NCI-H1092 (cell line): ENCODE data around the gene AFAP1L2.

ENCODE experiments used
- DNase-seq: peaks from one replicate; lab custom pipeline; 2025; lab: John Stamatoyannopoulos, UW

AFAP1L2 gene

DNA sequence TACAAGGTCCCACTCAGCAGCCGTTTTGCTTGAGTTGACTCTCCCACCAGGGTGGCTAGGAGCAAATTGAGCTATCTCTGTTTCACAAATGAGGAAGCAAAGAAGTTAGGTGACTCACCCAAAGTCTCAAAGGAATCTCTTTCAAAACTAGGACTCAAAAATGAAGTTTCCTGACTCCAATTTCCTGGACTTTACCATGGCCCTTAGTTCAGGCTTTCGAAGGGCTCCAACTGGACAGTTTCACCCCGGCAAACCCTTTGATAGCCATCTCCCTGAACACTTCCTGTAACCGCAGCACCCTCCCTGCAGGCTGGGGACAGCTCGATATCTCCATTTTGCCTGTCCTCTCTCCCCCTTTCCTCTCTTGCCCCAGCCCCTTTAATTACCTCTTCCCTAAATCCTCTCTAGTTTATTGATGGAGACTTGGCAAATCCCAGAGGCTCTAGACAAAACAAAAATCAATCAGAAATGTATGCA is 4.7 kb upstream of the AFAP1L2 start:
- DNase-seq, result no peak

DNA sequence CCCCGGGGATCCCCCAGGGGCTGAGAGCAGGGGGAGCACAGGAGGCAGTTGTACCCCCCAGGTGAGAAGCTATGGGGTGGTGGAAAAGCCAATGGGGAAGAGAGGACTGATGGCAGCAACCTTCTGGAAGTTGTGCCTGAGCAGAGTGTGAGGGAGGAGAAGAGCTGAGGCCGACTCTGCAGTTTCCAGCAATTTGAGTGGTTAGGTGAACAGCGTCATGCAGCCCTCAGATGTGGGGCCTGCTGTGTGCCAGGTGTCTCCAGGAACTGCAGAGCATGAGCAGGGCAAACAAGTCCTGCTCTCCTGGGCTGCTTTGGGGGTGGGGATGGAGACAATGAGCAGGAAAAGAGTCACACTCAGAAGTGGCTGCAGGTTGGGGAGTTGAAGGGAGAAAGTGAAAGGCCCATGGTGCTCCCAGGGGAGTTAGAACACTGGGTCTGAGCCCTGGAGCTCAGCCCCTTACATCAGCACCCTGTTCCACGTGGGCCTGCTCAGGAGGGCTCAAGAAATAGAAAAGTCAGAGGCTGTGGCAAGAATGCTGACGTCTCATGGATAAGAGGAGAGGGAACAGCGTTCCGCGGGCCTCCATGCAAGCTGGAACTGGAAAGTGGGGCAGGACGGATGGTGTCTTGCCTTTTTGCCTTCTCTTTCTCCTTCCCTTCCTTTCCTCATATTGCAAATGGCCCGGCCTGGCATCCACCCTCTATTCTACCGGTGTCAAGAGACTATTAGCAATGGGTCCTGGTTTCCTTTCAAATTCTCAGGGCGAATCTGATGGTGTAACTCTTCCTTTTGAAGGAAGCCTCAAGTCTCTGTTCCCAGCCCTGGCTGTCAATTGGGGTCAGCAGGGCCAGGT is 4.0 kb upstream of the AFAP1L2 start:
- no peak for DNase-seq

DNA sequence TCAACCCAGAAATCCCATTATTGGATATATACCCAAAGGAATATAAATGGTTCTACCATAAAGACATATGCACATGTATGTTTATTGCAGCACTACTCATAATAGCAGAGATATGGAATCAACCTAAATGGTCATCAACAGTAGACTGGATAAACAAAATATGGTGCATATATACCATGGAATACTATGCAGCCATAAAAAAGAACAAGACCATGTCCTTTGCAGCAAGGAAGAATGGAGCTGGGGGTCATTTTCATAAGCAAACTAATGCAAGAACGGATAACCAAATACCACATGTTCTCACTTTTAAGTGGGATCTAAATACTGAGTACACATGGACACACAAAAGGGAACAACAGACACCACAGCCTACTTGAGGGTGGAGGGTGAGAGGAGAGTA is 2.2 kb upstream of the AFAP1L2 start:
- no peak for DNase-seq

DNA sequence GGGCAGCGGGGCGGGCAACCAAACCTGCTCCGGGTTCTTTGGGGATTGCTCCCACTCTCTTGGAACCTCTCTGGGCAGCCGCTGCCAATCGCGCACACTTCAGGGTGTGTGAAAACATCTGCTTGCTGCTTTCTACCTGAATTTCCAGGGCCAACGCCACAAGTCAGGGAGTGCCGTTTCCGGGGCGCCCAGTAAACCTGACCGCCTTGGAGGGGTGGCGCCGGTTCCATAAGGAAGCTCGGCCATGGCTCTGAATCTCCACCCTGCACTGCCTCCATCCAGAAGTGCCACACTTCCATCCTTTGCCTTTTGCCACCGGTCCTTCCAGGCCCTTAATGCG is 679 bp upstream of the AFAP1L2 start:
- DNase-seq, result no peak

DNA sequence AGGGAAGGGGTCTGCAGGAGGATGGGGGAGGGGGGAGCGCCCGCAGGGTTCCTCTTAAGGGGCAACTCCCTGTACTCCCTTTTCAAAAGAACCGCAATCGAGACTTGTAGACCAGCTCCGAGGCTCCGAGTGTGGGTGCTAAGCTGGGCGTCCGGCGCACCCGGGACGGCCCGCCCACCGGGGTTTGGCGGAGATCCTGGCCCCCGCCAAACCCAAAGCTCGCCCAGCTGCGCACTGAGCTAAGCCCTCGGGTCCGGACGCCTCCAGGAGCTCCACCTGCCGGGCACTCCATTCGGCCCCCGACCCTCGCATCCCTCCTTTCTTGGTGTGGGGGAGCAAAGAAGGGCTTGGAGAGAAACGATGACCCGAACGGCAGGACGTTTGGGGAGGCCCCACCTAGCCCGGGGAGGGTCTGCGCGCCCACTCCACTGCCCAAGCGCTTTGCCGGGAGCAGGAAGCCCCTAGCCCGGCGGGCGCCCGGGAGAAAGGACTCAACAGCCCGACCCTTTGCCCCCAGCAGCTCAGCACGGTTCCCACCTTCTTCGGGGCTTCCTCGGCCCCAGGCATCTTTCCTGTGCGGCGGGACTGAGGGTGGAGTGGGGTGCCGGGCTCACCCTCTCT is 651 bp downstream of the AFAP1L2 start:
- no peak for DNase-seq

DNA sequence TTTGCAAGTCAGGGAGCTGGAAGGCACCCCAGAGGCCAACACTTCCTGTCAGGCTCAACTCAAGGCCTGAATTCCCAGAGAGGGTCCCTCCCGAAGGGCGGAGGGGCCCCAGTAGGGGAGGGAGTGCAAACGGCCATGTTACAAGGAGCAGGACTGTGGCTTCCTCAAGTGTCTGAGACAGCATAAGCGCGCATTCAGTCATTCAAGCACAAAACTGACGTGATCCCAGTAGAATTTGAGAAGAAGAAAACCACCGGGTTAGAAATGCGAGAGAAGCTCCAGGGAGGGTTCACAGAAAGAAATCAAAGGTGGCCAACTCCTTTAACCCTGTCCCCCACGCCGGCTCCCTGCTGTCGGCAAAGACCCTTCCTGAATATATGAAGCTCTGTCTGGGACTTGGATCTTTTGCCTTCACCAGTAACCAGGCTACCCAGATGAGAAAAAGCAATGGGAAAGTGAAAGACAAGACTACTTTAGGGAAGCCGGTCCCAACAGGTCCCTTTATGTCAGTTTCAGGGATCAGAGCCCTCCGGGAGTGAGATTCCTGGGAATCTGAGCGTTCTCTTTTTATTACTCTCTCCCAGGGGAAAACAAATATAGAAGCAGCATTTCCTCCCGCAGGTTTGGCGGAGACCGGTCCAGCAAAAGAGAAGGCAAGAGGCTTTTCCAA is 1.3 kb downstream of the AFAP1L2 start:
- DNase-seq, result no peak

DNA sequence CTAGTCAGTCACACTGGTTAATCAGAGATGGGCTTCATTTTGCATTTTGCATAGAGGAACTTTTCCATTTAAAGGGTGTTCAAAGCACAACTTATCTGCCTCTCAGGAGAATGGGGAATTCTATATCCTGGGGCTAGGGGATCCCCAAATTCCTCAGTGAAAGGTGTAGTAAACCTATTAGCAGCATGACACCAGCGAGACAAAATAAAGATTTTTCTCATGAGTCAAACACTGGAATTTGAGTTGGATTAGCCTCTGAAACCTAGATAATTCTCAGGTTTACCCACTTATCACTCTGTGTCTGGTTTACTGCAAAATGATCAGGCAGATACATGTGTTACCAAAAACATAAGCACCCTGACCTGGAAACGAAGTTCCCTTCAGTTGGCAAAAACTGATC is 2.1 kb downstream of the AFAP1L2 start:
- no peak for DNase-seq

DNA sequence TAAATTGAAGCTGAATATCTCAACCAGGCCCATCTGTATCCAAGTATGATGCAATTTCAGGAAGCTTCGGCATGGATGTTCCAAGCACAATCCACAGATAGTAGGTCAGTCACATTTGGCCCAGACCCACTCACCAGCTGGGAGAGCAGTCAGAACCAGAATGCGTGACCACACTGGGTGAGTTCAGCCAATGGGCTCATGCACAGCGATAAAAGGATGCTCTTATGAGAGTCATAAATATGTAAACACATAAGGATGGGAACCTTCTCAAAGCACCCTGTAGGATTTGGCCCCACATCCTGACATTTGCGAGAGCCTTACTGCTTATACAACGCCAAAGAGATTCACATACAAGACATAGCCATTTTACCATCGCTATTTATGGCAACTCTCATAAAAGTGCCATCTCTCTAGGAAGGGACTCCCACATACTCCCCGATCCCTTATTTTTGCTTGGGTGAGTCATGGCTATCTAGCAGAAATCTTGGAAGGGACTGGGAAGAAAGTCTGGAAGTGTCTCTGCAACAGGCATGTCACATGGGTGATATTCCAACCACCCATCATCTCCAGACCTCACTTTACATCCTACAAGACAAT is 3.0 kb downstream of the AFAP1L2 start:
- no peak for DNase-seq

DNA sequence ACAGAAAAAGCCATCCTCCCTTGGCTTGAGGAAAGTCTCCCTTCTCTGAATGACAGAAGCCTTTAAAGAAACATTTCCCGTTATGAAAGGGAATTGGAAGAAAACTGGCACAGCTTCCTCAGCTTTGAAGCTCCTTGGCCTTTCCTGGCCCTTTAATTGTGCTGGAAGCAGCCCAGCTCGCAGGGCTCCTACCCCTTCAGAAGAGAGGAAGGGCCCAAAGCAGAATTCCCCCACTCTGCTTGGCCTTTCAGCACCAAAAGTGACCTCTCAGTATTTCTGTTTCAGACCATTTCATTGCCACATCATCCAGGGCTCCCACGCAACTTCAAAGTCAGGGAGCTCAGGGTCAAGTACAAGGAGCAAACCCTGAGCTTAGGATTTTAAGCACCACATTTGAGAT is 4.2 kb downstream of the AFAP1L2 start:
- no peak for DNase-seq

DNA sequence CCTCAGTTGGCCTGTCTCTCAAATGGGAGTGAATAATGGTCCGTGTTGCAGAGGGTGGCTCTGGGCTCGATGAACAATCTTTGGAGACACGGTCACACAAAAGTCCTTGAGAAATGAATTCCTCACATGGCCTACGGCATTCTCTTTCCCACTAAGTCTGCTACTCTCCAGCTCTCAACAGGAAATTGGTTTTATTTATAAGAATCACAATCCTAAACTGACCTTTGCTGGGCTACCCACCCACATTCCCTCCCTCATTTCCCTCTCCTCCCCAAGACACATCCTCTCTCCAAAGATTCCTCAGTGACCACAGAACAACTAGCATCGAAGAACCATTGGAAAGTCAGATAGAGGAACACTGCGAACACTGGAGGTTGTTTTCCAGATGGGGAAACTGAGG is 4.7 kb downstream of the AFAP1L2 start:
- no peak for DNase-seq

DNA sequence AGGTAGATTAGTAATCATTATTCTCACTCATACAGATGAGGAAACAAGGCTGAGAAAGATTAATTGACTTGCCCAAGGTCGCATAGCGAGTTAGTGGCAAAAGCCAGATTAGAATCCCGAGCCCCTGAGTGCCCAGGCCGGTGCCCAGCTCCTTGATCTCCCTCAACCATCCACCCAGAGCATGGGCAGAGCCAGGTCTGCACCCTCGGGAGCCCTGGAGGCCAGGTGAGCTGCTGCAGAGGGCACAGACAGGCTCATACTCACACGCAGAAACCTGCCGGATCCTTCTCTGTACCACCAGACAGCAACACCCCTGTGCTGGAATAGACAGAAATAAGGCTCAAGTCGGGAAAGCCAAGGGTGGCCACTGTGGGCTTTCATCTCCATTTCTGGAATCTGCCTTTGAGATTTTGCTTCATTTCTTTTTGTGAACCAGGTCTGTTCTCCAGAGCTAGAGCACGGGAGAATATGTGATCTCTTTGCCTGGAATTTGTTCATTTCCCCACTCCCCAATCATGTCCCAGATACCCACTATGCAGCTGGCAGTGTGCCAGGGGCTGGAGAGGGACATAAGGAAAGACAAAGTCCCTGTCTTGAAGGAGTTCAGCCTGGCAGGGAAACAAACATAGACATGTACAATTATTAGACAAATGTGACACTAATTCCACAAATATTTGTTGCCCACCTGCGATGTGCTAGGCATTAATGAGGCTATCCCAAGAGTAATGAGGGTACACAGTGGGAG is 5.5 kb downstream of the AFAP1L2 start:
- DNase-seq, result no peak

DNA sequence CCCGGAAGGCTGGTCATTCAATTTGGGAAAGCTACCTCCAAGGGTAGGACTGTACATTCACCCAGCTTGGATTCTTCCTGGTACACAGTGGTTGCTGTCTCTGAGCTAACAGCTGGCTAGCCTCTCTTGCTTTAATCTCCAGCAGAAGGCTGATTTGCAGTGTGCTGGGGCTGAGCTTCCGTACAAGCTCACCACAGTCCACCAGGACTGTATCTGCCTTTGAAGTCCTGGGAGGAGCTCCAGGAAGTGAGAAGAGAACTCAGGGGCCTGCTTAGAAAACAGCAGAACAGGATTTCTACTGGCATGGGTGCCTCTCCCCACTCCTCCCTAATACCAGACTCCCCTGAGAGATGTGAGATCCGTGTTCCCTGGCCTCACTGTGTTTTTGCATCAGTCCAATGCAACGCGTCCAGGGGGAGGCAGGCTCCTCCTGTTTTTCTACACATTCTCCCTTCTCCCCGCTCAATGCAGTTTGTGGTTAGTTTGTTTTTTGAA is 6.6 kb downstream of the AFAP1L2 start:
- DNase-seq, result no peak

DNA sequence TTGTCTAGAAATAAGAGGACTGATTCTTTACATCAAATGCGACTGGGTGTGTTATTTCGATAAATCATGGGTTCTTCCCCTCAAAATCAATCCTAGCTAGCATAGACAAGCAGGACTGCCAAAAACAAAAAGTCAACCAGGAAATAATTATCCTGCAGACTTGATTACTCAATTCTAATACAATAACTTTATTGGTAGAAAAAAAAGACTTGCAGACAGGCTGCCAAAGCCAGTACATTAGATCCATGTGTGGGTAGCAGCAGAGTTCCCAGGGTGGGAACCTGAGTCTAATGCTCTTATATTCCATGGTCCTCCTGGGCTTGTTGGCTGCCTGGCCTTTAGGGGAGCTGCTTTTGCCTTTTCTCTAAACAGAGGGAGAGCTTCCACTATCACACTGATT is 7.8 kb downstream of the AFAP1L2 start:
- no peak for DNase-seq

DNA sequence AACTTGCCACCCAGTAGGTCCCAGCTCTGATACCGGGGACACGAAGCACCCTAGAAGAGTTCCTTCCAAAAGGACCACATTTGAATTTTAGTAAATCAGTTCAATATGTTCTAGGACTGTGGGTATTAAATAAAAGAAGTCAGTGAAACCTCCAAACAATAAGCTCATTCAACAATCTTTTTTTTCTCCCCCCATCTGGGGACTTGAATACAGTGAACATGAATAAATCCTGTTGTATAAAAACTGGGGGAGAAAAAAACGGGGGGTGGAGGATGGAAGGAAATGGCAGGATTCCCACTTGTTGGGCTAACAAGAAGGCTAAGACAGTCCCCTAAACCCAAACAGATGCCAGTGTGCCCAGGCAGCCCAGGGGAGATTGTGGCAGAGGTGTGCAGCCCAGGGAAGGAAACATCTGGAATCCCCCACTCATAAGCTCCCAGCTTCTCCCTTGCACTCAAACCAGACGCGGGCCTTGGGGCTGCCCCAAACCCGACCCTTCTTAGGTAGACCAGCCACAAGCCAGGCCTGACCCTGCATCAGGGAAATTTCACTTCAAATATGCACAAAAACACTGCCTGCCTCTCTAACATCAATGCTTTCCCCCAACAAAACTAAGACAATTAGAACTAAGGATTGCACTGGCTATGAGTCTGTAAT is 8.8 kb downstream of the AFAP1L2 start:
- DNase-seq, result no peak

DNA sequence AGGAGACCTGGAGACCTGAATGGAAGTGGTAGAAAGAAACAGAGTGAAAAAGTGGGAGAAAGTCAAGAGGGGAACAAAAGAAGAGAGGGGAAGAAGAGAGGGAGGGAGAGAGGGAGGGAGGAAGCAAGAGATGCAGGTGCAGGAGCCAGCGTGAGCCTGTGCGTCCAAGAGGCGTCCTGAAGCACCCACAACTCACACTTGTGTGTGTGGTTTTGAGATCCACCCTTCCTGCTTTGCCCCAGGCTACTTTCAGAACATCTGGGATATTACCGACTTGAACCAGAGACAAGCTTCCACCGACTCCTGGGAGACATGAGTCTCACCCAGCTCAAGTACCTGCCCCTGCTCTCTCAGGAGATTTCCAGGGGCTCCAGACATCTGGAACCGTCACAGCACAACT is 9.8 kb downstream of the AFAP1L2 start:
- DNase-seq, result no peak

DNA sequence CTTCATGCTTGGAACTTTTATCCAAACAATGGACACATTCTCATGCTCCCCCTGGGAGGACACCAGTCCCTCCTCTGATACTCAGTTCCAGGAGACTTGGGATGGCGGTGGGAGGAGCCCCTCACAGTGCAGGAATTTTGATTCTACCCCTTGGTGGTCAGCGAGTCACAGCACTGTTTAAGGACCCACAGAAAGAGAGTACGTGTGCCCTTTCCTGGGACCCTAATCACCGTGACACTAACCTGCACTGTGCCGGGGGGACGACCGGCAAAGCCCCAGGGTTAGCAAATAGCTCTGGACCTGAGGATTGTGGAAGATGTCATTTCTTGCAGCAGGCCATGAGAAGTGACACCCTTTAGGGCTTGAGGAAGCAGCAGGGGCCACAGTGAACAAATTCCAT is 10.4 kb downstream of the AFAP1L2 start:
- DNase-seq, result no peak

DNA sequence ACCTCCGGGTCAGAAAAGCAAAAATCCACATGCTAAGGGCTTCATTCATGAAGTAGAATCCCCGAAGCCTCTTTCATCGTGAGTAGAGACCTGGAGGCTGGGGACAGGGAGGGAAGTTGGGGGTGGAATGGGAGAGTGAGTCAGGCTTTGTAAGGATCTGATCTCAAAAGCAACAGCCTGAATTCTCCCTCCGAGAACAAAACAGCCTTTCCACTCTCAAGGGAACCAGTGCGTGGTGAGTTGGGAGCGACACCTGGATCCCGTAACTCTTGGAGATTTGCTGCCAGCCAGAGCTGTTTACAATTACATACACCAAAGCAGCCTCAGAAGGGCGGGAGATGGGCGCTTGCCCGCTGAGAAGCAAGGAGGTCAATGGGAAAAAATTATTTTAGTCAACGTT is 10.8 kb downstream of the AFAP1L2 start:
- no peak for DNase-seq

DNA sequence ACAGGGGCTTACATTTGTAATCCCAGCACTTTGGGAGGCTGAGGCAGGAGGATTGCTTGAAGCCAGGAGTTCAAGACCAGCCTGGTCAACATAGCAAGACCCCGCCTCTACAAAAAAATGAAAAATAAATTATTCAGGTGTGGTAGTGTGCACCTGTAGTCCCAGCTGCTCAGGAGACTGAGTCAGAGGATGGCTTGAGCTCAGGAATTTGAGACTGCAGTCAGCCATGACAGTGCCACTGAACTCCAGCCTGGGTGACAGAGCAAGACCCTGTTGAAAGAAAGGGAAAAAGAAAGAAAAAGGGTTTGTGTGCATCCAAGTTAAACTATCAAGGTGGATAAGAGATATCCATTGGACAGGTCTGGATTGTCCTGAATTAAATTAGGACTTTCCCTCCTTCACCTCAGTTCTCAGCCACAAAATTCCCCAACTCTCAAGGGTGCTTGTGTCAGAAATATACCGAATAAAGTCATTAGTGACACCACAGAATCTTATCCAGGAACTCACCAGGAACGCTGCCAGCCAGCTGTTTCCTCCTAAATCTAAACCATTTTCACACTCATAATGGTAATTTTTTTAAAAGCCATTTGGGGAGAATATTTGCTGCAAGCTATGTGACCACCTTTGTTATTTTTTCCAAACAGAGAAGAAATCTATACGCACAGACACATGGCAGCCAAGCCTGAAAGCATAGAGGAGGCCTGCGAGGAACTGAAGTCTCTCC is 12.0 kb downstream of the AFAP1L2 start:
- DNase-seq, result no peak

DNA sequence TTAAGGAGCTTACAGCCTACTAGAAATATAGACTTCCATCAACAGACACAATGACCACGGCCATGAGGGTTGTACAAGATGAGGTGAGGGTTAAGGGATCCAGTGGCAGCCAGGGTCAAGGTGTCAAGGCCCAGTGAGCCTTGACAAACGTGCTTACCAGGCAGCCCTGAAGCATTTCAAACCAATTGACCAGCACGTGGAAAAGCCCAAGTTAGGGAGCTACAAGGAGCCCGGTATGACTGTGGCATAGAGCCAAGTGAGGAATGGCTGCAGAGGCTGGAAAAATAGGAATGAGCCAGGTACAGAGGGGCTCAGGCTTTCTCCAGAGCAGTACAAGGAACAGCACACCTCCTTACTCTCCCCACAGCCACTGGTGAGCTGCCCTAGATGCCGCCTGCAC is 12.7 kb downstream of the AFAP1L2 start:
- DNase-seq, result no peak

DNA sequence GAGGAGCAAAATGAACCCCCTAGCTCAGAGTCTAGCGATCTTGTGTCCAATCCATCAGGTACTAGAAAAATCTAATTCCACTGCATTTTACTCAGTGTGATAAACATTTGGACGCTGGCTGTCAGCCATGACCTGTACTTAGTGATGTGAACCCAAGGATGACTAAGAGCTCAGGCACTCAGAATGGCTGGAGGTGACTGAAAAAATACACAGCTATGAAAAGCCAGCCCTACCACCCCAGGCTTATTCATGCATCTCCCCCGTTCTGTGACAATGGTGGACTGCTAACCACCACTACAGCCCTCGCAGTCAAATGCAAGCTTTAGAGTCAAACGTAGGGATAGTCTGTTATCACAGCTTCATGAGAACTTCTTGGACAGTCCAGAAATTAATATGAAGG is 14.9 kb downstream of the AFAP1L2 start:
- DNase-seq, result no peak

DNA sequence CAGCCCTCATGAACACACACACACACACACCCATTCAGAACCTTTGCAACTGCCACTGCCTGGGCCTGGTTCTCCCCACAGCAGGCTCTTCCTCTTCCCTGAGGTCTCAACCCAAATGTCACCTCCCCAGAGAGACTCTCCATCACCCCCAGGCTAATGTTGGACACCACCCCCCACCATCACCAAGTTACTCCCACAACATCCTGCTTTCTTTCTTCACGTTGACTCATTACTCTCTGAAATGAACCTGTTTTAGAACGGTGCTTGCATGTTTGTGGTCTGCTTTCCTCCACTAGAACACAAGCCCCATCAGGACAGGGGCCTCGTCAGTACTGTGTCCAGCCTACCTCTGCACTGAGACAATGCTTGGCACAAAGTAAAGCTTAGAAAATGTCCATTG is 16.0 kb downstream of the AFAP1L2 start:
- no peak for DNase-seq
